HG03565 (cell line): Measurements from ENCODE around the gene BCL2.

Experiments used
- ATAC-seq: cut with Tn5 transposase; IDR thresholded peaks from one replicate; pipeline ENCODE4 v1.9.1; 2021; ENCODE audit warnings: mild to moderate bottlenecking, moderate library complexity; ENCODE audit not compliant: unreplicated experiment

The BCL2 gene

GRCh38 chr18:63288311-63288710 lies 31.3 kb downstream of the BCL2 start:
- ATAC-seq = no peak

DNA sequence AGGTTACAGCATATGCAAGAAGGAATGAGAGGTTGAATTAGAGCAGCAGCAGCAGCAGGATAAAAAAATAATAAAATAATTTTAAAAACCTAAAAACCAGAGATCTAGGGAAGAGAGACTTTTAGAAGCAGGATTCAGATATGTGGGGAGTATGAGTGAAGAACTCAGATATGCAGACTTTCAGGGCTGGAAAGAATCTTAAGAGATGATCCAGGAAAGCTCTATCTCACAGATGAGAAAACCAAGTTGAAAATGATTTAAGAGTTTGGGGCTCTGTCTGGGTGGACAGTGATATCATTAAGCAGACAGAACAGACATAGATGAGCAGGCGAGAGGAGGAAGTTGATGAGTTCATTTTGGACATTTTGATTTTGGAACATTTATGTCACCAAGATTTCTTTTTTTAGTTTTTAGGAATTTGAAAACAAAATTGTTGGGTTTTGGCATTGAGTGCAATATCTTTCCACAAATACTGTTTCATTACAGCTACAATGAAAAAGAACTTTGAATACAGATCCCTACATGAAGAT lies 31.8 kb downstream of the BCL2 start:
- no peak for ATAC-seq

DNA sequence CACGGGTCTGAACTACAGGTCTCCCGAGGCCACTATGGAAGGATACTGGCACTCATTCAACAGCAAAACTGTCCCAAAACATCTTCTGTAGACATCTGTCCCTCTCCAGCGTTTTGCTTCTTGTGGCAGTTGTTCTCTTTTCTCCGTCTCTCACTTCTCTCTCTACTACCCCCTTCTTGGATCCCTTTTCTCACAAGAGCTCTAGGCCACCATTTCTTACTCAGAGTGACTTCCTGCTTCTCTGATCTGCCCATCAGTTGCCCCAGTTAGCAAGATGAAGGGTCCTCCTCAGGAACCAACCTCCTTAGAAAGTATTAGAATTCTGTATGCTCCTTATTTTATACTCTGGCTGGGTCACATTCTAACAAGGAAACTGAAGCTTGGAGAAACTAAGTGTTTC lies 32.6 kb downstream of the BCL2 start:
- no peak for ATAC-seq

DNA sequence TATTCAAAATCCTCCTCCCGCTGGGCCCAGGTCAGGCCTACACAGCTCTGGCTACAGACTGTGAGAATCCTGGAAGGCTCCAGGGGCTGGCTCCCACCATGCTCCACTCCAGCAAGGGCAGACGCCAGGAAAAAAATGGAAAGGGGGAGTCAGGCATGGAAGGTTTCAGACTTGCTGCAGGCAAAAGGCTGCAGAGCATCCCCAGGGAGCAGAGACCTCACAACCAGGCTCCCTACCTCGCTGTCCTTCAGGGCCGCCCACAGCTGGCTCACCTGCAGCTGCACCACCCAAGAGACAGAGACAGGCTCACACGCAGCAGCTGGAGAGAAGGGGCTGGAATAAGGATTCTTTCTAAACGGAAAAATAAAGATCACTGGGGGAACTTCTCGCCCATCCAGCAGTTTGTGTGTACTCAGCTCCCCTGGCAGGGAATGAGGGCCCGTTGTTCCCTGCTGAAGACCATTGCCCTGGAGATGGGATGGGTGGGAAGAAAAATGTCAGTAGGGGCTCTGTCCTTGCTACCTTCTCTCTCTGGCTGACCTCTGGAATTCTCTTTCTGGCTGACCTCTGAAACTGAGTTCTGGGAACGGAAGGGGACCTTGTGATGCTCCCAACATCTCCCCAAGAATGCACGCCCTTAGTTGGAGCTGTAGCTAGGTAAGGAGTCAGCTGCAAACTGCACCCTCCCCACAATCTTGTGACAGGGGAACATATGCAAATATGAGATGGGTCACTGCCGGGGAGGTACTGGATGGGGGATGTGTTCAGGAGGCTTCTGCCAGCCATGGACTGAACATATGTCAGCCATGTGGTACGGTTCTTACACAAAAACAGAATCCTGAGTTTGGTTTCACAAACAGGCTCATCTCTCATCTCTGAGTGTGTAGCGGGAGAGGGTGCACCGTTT lies 34.5 kb downstream of the BCL2 start:
- ATAC-seq = peak; percentile 88

- no peak for ATAC-seq
These were observed 35.3 kb downstream of the BCL2 start for GRCh38 chr18:63284173-63284799.

GRCh38 chr18:63283305-63284094 lies 36.1 kb downstream of the BCL2 start:
- no peak for ATAC-seq

DNA sequence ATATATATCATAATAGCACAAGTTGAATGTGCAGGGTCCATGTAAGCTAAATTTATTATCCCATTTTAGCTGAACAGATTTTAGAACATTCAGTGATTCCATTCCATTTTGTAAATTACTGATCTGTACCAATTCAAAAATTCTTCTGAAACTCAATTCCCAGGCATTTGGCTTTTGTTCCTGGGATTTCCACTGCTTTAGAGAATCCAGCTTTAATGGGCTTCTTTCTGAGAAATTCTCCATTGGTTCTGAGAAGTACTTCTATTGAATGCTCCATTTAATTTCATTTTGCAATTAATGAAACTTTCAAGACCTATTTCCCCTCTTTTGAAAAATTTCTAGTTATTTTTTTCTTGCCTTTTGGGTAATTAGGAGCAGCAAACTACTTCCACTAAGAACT lies 36.8 kb downstream of the BCL2 start:
- ATAC-seq = no peak

DNA sequence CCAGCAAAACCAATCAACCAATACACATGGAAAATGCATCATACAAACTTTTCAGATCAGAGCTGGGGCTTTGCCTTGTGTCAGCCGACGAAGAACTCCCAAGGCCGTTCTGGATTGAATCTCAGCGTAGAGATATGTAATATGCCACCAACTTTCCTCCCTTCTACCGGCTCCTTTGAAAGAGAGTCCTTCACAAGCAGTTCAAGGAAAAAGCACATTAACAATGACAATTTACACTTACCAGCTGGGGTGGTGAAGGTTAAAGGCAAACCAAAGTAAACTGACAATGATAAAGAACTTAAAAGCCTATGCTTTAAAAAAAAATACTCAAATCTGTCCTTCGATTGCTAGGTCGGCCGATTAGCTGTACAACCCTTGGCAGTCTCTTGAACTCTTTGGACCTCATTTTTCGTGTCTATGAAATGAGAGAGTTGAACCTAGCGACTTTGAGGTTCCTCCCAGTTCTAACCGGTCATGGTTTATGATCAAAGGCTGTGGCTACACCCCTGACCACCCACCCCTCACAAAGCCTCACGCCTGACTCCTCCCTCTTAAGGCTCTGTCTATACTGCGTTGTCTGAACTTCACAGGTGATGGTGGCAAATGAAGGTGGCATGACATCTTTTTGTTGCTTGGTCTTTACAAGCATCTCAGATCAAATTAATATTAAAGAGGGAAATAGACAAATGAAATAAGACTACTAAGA lies 46.2 kb downstream of the BCL2 start:
- no peak for ATAC-seq

- no peak for ATAC-seq
These were observed 46.9 kb downstream of the BCL2 start for GRCh38 chr18:63272638-63273037.

DNA sequence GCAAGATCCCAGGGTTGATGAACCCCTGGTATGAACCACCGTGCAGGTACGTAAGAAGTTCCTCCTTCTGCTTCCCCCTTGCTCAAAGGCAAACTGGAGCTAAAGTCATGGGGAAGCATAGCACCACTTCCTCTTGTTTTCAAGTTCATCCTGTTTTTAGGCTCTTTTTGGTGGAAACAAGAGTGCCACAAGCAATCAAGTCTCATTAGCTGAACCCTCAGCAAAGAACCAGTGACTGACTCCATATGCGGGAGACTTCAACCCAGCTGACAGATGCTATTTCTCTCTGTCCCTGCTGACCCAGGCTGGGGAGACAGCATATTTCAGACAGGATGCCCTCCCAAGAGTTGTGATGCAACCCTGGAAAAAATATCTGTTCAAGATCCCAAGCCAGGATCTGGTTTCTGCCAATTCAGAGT lies 47.7 kb downstream of the BCL2 start:
- no peak for ATAC-seq

- no peak for ATAC-seq
These were observed 48.4 kb downstream of the BCL2 start for GRCh38 chr18:63271148-63271547.

DNA sequence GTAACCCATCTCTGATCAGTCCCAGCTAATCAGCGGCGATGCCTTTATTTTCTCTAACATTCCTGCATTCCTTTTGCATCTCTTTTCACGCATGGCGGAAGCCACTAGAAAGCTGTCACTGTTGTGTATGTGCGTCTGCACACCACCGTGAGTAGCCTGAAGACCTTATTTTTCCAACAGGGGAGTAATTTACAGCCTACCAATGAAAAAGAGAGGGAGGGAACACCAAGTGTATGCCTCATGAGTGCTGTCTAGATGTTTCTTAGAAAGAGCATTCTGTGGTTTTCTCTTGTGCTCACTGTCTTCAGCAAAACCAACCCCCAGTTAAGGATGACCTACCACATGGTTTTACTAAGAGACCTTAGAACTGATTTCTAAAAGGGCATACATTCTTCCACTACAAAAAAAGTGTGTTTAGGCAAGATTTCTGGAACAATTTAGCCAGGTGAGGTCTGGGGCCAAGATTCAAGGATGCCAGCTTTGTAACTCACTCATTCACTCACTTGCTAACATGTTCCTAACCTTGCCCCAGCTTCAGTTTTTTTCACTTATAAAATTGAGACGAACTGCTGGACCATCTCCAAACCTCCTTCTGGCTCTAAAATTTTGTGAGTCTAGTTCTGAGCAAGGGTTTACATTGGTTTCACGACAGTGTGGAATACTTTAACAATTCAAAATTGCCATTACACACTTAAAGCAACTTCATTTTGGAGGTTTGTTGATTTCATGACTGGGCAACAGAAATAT lies 51.4 kb downstream of the BCL2 start:
- peak; percentile 76 for ATAC-seq

DNA sequence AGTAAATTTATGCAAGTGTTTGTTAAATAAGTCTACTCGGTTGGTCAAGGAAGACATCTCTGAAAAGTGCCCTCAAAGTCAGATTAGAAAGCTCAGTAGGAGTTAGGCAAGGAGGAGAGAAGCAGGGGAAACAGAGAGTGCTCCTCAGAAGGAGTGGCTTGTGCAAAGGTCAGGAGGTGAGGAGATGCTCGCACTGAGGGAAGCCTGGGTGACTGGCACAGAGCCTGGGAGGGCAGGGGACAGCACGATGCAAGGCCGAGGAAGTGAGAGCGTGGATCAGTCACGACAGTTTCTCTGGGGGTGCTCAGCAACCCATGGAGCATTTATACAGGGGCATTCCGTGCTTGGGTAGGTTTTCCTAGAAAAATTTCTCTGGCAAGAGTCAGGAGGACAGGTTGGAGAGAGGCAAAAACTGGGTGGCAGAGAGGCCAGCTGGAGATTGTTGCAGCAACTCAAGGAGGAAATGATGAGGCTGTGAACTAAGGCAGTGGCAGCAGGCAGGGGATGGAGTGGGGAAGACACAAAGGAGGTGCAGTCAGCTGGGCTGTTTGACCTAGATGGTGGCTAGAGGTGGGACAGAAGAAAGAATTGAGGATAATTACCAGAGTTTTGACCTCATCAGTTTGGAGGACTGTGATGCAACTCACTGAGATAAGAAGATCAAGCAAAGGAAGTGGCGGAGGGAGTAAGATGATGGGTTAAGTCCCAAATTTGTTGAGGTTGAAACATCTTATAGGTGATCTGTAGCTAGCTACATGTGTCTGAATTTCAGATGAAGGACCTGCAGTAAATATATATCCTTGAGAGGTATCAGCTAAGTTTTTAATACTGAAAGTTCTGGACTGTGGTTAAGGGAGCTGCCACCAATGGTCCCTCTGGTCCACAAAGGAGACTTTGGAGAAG lies 52.4 kb downstream of the BCL2 start:
- no peak for ATAC-seq

DNA sequence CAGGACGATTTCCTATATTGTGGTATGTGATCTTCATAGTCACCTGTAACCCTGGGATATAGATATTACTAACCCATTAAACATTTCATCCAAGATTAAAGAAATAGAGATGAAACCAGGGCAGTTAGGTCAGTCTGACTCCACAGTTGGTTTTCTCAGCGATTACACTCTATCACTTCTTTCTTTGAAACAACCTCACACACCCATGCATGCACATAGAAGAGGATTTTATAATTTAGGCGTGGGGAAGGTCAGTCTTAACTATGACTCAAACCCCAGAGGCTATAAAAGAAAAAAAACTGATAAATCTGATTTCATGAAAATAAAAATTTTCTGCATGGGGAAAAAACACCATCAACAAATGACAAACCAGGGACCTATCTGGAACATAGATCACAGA lies 54.2 kb downstream of the BCL2 start:
- ATAC-seq = no peak

DNA sequence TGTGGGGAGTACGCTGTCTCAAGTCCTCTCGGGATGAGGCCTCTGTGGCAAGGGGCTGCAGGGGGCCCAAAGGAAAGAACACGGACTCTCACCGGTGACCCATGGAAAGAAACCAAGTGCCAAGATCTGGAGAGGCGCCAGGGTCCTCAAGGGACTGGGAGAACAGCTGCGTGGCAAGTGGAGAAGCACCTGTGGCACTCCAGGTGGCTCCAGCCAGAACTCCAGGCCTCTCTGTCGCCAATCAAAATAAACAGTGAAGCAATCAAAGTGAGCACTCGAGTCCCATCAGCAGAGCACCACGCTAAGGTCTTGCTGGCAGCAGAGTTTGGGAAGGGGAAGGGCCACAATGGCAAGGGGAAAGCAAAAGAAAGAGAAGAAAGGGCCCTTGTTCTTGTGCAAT lies 54.7 kb downstream of the BCL2 start:
- ATAC-seq = no peak

DNA sequence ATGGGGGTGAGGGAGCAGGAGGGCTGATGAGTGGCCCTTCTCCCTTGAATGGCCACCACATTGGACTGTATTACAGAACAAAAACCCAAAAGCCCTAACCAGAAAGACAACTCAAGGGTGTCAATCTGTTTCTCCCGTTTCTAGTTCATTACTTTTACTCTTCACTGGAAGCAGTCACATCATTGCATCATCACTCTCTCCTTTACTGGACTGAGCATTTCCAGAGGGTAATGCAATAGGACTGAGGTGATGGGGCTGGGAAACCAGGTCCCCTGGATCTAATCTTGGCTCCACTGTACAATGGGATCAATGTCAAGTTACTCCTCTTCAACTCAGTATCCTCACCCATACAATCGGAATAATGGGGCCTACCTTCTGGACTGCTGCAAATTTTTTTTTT lies 56.1 kb downstream of the BCL2 start:
- ATAC-seq = no peak

- ATAC-seq = no peak
These were observed 56.9 kb downstream of the BCL2 start for GRCh38 chr18:63262369-63263335.

DNA sequence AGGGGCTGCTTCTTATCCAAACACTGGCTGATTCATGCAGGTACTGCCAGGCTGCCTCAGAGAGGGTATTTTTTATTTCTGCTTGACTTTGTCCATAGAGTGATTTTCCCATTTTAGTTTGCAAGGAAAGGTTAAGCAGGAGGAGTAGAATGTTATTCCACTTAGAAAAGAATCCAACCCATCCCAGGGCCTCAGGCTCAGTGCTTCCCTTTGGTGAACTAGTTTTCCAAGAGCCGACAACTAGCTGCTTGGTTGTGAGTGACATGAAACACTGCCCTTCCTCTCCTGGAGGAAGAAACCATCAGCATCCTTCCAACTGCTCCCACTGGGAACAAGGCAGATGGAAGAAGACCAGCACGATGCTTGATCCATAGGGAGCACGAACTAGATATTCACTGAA lies 58.5 kb downstream of the BCL2 start:
- ATAC-seq = no peak
